ENCODE results near the gene UCP3.

DNA sequence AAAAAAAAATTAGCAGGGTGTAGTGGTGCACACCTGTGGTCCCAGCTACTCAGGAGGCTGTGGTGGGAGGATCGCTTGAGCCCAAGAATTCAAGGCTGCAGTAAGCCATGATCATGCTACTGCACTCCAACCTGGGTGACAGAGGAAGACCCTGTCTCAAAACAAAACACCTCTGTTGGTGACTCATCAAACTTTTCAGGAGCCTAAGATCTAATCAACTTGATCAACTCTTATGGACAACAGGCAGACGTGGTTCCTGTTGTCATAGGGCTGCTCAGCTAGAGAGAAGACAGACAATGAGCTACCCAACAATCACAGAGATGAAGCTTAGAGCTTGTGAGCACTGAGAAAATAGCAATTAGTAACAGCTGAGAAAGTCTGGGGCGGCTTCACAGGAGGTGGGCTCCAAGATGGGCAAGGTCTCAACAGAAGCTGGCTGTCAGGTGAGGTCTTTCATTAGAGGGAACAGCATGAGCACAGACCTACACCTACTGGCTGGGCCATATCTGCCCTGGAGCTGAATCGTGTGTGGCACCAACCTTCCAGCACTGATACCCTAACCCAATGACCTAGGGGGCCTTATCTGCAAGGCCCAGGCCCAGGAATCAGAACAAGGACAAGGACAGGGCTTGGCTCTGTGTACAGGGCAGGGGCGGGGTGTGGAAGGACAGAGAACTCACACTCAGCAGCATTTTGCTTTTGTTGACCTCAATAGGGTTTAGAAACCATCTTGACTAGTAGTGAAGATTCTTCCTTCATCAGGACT, 7.2 kb upstream of the UCP3 start:
- TF ChIP-seq, protein P1, sequence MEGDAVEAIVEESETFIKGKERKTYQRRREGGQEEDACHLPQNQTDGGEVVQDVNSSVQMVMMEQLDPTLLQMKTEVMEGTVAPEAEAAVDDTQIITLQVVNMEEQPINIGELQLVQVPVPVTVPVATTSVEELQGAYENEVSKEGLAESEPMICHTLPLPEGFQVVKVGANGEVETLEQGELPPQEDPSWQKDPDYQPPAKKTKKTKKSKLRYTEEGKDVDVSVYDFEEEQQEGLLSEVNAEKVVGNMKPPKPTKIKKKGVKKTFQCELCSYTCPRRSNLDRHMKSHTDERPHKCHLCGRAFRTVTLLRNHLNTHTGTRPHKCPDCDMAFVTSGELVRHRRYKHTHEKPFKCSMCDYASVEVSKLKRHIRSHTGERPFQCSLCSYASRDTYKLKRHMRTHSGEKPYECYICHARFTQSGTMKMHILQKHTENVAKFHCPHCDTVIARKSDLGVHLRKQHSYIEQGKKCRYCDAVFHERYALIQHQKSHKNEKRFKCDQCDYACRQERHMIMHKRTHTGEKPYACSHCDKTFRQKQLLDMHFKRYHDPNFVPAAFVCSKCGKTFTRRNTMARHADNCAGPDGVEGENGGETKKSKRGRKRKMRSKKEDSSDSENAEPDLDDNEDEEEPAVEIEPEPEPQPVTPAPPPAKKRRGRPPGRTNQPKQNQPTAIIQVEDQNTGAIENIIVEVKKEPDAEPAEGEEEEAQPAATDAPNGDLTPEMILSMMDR (conservative IDR thresholded peaks at IDR 0.05; ENCODE audit: low read depth, low read length), result no peak
- TF ChIP-seq EZH2 (IDR thresholded peaks at IDR 0.05; ENCODE audit: low read length, unreplicated experiment), result no peak

Data from PC-3 (cell line).